Measurements from ENCODE around the gene FANCB.

GRCh38 chrX:14915596-14915995 lies 42.7 kb upstream of the FANCB start:
- TF ChIP-seq IKZF4 (CRISPR knock-in tag; IDR thresholded peaks at IDR 0.05; ENCODE audit: borderline replicate concordance, low read depth, not compliant biosample characterization) = no peak
- no peak for TF ChIP-seq PCBP1 (IDR thresholded peaks at IDR 0.05; ENCODE audit: borderline replicate concordance, low read depth, low read length)
- TF ChIP-seq, protein P1, sequence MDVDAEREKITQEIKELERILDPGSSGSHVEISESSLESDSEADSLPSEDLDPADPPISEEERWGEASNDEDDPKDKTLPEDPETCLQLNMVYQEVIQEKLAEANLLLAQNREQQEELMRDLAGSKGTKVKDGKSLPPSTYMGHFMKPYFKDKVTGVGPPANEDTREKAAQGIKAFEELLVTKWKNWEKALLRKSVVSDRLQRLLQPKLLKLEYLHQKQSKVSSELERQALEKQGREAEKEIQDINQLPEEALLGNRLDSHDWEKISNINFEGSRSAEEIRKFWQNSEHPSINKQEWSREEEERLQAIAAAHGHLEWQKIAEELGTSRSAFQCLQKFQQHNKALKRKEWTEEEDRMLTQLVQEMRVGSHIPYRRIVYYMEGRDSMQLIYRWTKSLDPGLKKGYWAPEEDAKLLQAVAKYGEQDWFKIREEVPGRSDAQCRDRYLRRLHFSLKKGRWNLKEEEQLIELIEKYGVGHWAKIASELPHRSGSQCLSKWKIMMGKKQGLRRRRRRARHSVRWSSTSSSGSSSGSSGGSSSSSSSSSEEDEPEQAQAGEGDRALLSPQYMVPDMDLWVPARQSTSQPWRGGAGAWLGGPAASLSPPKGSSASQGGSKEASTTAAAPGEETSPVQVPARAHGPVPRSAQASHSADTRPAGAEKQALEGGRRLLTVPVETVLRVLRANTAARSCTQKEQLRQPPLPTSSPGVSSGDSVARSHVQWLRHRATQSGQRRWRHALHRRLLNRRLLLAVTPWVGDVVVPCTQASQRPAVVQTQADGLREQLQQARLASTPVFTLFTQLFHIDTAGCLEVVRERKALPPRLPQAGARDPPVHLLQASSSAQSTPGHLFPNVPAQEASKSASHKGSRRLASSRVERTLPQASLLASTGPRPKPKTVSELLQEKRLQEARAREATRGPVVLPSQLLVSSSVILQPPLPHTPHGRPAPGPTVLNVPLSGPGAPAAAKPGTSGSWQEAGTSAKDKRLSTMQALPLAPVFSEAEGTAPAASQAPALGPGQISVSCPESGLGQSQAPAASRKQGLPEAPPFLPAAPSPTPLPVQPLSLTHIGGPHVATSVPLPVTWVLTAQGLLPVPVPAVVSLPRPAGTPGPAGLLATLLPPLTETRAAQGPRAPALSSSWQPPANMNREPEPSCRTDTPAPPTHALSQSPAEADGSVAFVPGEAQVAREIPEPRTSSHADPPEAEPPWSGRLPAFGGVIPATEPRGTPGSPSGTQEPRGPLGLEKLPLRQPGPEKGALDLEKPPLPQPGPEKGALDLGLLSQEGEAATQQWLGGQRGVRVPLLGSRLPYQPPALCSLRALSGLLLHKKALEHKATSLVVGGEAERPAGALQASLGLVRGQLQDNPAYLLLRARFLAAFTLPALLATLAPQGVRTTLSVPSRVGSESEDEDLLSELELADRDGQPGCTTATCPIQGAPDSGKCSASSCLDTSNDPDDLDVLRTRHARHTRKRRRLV (CRISPR knock-in tag; IDR thresholded peaks at IDR 0.05) = no peak
- no peak for TF ChIP-seq IKZF1 (IDR thresholded peaks at IDR 0.05)
- TF ChIP-seq ZNF780A (CRISPR knock-in tag; IDR thresholded peaks at IDR 0.05) = no peak
- TF ChIP-seq GABPB1 (CRISPR knock-in tag; IDR thresholded peaks at IDR 0.05) = no peak
- TF ChIP-seq, protein P2, sequence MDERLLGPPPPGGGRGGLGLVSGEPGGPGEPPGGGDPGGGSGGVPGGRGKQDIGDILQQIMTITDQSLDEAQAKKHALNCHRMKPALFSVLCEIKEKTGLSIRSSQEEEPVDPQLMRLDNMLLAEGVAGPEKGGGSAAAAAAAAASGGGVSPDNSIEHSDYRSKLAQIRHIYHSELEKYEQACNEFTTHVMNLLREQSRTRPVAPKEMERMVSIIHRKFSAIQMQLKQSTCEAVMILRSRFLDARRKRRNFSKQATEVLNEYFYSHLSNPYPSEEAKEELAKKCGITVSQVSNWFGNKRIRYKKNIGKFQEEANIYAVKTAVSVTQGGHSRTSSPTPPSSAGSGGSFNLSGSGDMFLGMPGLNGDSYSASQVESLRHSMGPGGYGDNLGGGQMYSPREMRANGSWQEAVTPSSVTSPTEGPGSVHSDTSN (CRISPR knock-in tag; IDR thresholded peaks at IDR 0.05) = no peak
- no peak for TF ChIP-seq EP300 (IDR thresholded peaks at IDR 0.05; ENCODE audit: low read depth in 2 of 2, low read length in 2 of 2)
- no peak for TF ChIP-seq EP300 (CRISPR knock-in tag; IDR thresholded peaks at IDR 0.05; ENCODE audit: borderline replicate concordance)
- no peak for TF ChIP-seq ZNF34 (CRISPR knock-in tag; IDR thresholded peaks at IDR 0.05; ENCODE audit: borderline replicate concordance)
- TF ChIP-seq ATF5 (CRISPR knock-in tag; IDR thresholded peaks at IDR 0.05; ENCODE audit: low read depth) = no peak
- TF ChIP-seq ZHX1 (CRISPR knock-in tag; IDR thresholded peaks at IDR 0.05; ENCODE audit: low read depth) = no peak
- no peak for TF ChIP-seq AFF4 (CRISPR knock-in tag; IDR thresholded peaks at IDR 0.05)
